GM23338 (cell line): ENCODE measurements around the gene SLC51B.

Source experiments
- CTCF ChIP-seq, 2 experiments: fragments of 200-600 bp in 1 of 2; sonication (generic) in 1 of 2; conservative IDR thresholded peaks; 2 replicates each; pipeline versions ENCODE4 v1.5.1 to v1.6.1; 2016 to 2017; ENCODE audit warnings: antibody characterized with exemption in 2 of 2, low read depth in 2 of 2, mild to moderate bottlenecking in 2 of 2, moderate library complexity in 1 of 2
- EZH2 ChIP-seq: fragments of 200-600 bp; sonication (generic); IDR thresholded peaks from one replicate; pipeline ENCODE4 v1.8.0; 2017; ENCODE audit warnings: antibody characterized with exemption, mild to moderate bottlenecking, low read depth; ENCODE audit not compliant: unreplicated experiment
- JUNB ChIP-seq: IDR thresholded peaks from one replicate; pipeline ENCODE4 v1.6.1; 2016; ENCODE audit warnings: antibody characterized with exemption; ENCODE audit not compliant: unreplicated experiment
- POLR2AphosphoS5 ChIP-seq: IDR thresholded peaks from 2 replicates; pipeline ENCODE4 v1.6.1; 2016; ENCODE audit warnings: antibody characterized with exemption, low read depth
- REST ChIP-seq: IDR thresholded peaks from one replicate; pipeline ENCODE4 v1.6.1; 2018; ENCODE audit warnings: antibody characterized with exemption; ENCODE audit not compliant: unreplicated experiment
- STAT1 ChIP-seq: IDR thresholded peaks from one replicate; pipeline ENCODE4 v1.6.1; 2016; ENCODE audit warnings: antibody characterized with exemption; ENCODE audit not compliant: unreplicated experiment

- TF ChIP-seq CTCF (conservative IDR thresholded peaks at IDR 0.05; ENCODE audit: low read depth in 2 of 2) (no peak), POLR2AphosphoS5 (no peak), STAT1 (no peak), REST (no peak), EZH2 (no peak), JUNB (no peak)
These were observed 6.4 kb upstream of the SLC51B start for GRCh38 chr15:65038836-65039235.
